ENCODE measurements around the gene GABPB2.

DNA sequence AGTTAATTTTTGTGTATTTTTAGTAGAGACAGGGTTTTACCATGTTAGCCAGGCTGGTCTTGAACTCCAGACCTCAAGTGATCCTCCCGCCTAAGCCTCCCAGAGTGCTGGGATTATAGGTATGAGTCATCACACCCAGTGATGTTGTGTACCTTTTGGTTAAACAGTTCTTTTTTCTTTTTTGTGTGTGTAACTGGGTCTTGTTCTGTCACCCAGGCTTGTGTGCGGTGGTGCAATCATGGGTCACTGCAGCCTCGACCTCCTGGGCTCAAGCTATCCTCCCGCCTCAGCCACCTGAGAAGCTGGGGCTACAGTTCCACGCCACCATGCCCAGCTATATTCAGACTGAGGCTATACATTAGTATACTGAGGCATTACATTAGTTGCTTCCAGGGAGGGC lies 37.8 kb downstream of the GABPB2 start:
- TF ChIP-seq CTCF (IDR thresholded peaks at IDR 0.05; ENCODE audit: low read length): no peak
- no peak for TF ChIP-seq EZH2phosphoT487 (IDR thresholded peaks at IDR 0.05; ENCODE audit: low read length)
- no peak for TF ChIP-seq EZH2 (optimal IDR thresholded peaks at IDR 0.05; ENCODE audit: low read depth, low read length)
